GM19397 (cell line): ENCODE results near the gene TTC7B.
A peak's percentile ranks its signal among the peaks of the same experiment; 100 is the strongest.
"Not testable (repeated sequence)": the region's sequence is repeated elsewhere in the genome, so short reads cannot be mapped to it uniquely, and the experiment has no call there.

Source experiments
- ATAC-seq: cut with Tn5 transposase; IDR thresholded peaks from one replicate; pipeline ENCODE4 v1.9.1; 2021; ENCODE audit warnings: mild to moderate bottlenecking, moderate library complexity; ENCODE audit not compliant: unreplicated experiment

TTC7B gene, protein sequence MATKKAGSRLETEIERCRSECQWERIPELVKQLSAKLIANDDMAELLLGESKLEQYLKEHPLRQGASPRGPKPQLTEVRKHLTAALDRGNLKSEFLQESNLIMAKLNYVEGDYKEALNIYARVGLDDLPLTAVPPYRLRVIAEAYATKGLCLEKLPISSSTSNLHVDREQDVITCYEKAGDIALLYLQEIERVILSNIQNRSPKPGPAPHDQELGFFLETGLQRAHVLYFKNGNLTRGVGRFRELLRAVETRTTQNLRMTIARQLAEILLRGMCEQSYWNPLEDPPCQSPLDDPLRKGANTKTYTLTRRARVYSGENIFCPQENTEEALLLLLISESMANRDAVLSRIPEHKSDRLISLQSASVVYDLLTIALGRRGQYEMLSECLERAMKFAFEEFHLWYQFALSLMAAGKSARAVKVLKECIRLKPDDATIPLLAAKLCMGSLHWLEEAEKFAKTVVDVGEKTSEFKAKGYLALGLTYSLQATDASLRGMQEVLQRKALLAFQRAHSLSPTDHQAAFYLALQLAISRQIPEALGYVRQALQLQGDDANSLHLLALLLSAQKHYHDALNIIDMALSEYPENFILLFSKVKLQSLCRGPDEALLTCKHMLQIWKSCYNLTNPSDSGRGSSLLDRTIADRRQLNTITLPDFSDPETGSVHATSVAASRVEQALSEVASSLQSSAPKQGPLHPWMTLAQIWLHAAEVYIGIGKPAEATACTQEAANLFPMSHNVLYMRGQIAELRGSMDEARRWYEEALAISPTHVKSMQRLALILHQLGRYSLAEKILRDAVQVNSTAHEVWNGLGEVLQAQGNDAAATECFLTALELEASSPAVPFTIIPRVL

DNA sequence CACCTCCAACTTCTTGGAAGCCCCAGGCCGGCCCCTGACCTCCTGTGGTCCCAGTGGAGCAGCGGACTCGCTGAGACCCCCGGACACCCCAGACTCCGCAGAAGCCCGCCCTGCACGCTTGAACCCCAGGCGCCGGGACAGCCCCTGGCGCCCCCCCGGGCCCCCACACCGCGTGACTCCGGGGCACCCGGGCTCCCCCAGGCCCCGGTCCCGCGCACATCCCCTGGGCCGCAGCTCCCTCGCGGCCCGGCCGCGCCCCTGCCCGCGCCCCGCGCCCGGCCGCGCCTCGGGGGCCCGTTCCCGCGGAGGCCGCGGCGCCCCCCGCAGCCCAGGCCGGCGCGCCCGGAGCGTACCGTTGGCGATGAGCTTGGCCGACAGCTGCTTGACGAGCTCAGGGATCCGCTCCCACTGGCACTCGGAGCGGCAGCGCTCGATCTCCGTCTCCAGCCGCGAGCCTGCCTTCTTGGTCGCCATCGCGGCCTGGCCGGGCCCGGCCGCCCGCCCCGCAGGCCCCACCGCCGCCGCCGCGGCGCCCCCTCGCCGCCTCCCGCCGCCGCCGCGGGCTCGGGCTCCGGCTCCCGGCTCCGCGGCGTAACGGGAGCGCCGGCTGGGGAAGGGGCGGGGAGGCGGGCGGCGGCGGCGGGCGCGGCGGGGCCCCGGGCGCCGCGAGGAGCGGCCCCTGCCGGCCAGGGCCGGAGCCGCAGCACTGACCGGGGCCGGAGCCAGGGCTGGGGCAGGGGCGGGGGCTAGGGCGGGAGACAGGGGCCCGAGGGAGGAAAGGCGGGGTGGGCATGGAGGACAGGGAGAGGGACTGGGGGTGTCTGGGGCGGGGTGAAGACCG, at the start of gene TTC7B:
TTC7B (minus strand) TSS at position 609 of the 841 bp plus-strand sequence; CDS start at position 474, 135 bp downstream.
- ATAC-seq = peak; percentile 62

DNA sequence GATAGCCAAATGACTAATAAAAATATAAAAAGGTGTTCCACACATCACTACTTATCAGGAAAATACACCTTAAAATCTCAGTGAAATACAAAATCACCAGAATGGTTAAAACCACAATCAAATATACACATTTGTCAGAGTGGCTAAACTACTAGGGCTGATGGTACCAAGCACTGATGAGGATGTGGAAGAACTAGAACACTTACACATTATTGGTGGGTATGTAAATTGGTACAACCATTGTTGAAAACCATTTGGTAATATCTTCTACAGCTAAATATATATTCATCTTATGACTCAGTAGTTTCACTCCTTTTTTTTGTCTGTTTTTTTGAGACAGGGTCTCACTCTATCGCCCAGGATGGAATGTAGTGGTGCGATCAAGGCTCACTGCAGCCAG, 48.5 kb upstream of the TTC7B start:
- no peak for ATAC-seq

DNA sequence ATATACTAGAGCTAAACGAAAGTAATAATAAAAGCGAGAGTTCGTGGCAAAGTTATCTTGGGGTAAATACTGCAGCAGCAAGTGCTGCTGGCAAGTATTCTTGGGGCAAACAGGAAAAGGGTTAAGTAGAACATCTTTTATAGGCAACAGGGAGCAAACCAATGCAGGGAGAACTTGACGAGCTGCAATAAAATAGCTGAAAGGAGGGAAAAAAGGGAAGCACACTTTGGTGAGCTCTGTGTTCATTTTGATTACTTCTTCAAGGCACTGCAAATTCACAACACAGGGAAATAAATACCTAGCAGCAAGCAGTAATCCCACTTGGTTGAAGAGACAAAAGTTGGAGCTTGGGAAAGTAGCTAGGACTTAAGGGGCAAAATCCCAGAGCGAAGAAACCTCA, 42.3 kb upstream of the TTC7B start:
- ATAC-seq = no peak

DNA sequence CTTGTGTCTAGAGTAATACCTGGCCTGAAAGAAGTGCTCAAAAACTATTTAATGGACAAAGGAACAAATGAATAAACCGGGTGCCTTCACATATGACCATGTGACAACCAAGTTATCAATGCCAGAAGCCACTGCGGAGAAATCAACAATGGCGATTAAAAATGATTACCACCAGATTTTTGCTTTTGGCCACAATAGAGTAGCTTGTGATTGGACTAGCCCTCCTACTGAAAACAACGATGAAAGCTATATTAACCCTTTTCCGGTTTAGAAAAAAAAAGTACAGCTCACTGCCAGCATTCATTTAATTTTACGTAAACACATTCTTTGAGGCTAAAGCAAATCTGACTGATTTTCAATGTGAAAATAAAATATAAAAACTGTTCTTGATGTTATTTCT, 41.6 kb upstream of the TTC7B start:
- no peak for ATAC-seq

DNA sequence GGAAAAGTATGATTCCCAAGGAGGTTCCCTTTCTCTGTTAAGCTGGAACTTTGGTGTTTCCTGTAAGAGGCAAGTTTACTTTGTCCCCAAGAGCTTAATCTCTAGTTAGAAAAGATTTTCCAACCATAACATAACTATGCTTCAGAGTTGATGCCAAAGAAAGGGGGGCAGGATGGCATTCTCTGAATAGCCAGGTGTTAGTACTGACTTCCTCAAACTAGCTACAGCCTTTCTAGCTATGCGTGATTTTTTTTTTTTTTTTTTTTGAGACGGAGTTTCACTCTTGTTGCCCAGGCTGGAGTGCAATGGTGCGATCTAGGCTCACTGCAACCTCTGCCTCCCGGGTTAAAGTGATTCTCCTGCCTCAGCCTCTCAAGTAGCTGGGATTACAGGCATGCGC, 39.9 kb upstream of the TTC7B start:
- not testable (repeated sequence) for ATAC-seq

DNA sequence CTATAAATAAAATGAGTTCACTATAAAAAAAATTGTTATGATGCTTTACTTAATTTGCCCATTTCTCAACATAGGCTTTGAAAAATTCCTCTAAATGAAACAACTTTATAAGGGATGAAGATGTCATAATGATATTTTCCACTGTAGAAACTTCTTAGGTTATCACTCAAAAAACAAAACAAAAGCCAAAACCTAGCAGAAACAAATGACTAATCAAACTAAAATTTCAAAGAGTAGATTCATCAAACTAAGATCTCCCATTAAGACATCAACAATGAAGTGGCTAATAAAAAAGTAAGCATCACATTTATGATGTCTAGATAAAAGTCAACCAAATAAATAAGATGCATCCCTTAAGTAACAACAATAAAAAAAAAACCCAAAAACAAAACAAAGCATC, 36.9 kb upstream of the TTC7B start:
- ATAC-seq = no peak

DNA sequence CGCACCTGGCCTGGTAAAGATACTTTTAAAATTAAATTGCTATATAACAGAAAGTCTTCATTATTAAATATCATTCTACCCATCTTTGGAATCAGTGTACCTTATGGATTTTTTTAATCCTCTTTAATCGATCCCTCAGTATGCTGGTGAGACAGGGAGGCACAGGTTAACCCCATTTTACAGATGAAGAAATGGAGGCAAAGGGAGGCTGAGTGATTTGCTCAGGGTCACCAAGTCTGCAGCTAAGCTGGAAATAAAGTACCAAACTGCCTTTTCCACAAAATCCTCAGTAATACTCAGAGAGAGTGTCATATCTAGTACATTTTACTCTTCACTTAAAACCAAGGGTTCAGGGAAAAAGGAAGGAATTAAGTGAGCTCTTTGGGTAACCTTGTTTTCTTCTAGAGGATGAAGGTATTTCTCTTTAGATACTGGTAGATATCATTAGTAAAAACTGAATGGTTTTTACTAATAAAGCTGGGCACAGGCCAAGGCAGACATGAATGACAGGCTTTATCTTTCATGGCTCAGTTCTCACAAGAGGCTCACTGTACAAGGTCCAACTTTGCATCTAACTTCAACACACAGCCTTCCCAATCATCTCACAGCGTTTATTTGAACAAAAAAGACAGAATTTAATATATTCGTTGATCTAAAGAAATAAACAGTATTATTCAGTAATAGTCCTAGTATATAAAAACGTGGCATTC, 35.3 kb upstream of the TTC7B start:
- no peak for ATAC-seq

DNA sequence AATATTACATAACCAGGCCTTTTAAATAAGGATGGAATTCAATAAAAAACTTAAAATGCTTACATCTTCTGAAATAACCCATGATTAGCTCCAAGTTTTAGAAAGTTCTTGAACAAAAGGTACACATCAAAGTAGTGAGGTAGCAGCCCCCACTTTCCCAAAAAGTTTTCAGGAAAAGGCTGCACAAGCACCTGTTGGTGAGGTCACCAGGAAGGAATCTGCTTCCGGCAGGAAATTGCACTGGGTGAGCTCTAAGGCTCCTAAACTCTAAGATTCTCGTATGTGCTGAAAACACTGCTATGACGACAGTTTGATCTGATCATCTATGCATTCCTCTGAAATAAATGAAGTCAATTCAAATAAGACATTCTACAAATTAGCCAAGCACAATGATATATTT, 34.3 kb upstream of the TTC7B start:
- ATAC-seq = no peak

DNA sequence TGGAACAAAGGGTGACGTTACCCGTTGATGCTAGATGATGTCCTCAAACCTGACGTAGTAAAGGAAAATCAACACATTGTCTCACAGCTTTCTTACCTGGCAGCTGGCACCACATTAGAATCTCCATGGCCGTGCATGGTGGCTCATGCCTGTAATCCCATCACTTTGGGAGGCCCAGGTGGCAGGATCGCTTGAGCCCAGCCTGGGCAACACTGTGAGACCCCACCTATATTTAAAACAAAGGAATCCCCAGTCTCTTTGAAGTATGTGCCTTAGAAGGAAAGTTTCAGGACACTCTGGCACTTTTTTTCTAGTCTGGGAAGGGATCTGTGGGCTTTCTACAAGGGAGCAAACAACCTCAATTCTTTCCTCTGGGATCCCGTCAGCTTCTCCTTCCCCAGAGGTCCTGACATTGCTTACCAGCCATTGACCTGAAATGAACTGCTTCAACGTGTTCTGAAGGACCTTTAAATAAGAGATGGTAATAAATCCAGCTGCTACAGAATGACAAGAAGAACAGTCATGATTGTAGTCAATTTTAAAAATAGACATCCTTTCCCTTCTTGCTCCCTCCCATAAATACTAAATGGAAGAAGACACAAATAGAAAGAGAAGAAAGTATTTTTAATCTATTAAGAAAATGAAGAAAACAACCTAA, 33.7 kb upstream of the TTC7B start:
- ATAC-seq = no peak

DNA sequence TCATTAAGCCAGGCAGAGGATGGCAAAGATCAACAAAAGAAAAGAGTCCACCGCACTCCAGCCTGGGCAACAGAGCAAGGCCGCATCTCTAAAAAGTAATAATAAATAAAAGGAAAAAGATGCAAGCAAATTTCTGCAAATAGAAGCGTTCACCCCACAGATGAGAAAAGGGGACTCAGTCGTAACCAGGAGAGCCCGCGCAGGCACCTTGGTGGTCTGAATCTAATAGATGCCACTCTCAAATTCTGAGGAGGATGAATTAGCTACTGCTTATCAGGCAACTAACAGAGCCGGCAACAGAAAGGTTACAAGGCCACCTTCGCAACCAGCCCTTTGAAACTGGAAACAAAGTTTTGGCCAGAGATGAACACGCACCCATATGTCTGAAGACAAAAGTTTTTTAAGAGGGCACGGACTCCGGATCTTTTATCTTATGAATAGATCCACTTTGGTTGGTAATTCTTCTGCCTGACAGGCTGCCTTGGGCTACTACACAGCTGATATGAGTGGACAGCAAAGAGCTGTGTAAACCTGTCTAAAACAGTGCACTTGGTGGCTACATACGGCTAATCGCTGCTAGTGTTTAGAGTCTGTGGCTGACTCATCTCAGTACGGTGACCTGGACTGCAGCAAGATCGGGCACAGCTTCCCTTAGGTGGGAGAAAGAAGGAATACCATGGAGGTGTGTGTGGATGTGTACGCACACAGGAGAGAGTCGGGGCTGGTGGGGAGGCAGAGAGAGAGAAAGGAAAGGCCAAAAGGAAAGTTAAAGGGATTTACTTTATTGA, 32.9 kb upstream of the TTC7B start:
- no peak for ATAC-seq

DNA sequence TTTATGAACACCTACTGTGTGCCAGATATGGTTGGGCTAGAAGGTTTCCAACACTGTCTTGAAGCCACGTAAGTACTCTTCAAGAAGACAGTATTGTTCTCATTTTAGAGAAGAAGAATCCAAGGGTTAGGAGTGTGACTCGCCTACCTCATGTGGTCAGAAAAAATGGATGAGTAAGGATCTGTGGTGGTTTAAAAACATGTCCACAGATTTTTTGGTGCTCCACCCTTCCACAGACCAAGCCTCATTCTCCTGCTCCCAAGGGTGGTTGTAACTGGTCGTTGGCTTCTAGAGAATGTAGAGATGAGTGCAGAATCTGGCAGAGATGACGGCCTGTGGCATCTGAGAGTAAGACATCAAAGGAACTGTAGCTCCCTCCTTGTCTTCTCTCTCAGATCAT, 30.3 kb upstream of the TTC7B start:
- no peak for ATAC-seq

DNA sequence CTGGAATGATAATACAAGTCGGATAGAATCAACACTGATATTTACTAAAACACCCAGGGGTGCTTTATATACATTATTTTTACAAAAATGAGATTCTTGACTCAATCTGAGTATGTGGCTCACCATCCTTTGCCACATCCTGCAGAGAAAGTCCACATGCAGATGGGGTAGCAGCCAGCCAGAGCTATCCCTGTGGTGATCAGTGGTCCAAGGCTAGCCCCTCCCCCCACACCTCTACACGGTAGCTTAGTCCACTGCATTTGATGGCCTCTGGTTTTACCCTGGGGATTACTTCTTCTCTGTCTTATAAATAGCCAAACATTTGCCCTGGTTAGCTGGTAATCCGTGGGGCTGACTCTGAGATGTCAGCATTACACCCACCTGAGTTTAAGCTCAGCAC, 28.1 kb upstream of the TTC7B start:
- ATAC-seq = no peak

DNA sequence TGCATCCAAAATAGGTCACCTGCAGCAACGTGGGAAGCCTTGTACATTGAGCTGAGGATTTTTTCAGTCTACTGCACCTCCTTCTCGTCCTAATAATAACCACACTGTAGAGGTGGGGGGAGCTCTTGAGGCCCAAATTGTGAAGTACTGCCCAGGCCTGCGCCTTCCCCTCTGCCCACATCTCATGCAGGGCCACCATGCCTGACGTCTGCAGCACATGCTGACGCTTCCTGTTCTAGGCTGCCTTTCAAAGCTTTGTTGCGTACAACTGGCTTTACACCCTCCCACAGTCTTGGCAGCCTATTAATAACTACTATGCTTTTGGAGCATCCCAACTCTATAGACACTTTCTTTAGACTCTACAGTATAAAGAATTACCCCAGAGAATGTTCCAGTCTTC, 26.5 kb upstream of the TTC7B start:
- ATAC-seq = no peak

DNA sequence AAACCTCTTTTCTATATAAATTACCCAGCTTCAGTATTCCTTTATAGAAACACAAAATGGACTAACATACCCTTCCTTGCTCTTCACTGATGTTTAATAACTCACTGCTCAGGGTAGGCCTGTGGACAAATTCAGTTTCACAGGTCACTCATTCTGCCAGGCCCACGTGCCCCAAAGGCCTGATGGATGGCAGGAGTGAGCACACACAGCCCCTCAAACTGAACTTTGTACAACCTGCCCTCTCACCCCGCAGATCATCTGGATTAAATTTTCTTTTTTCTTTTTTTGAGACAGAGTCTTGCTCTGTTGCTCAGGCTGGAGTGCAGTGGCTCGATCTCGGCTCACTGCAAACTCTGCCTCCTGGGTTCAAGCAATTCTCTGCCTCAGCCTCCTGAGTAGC, 24.4 kb upstream of the TTC7B start:
- ATAC-seq = not testable (repeated sequence)

DNA sequence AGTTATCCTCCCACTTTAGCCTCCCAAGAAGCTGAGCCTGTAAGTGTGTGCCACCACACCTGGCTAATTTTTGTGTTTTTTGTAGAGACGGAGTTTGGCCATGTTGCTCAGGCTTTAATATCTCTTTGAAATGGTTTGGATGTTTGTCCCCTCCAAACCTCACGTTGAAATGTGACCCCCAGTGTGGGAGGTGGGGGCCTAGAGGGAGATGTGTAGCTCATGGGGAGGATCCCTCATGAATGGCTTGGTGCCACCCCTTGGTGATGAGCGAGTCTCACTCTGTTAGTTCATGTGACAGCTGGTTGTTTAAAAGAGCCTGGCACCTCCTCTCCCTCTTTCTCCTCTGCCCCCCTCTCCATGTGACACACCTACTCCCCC, 23.6 kb upstream of the TTC7B start:
- no peak for ATAC-seq

DNA sequence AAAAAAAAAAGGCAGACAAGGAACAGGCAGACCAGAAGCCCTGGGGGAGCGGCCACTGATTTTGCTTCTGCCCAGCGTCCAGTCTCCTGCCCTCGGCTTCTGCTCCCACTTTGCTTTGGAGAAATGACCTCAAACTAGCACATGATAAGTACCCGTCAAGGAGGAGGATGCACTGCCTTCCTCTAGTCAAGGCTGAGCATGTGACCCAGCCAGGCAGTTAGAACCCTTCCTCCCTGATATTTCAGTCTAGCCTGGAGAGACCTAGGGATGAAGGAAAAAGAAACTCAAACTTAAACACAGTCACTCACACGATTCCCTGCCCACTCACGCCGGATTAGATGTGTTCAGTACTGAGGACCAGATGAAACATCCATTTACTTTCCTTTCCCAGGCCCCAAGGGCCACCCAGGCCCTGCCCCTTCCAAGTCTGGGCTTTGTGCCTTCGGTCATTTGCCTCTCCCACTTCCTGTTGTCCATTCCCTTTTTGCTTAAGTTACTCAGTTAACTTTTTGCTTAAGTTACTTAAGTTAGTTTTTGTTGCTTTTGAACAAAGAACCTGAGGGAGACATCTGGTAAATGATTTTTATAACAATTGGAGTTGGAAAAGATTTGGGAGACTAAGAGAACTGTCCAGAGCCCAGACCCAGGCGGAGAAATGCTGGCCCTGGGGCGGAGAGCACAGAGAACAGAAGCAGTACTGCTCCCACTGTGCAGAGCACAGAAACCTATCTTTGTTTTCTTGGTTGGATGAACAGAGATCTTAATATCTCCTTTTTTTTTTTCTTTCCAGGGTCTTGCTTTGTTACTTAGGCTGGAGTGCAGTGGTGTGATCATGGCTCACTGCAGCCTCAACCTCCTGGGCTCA, 23.0 kb upstream of the TTC7B start:
- no peak for ATAC-seq

DNA sequence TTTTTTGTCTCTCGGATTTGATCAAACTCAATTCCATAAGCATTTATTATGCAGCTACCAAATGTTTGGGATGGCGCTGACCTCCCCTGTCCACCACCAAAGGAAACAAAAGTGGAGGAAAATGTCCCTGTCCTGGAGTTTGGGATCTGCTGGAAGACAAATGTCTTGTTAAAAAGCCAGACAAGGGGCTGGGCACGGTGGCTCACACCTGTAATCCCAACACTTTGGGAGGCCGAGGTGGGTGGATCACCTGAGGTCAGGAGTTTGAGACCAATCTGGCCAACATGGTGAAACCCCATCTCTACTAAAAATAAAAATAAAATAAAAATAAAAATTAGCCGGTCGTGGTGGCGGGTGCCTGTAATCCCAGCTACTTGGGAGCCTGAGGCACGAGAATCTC, 22.3 kb upstream of the TTC7B start:
- ATAC-seq = not testable (repeated sequence)

DNA sequence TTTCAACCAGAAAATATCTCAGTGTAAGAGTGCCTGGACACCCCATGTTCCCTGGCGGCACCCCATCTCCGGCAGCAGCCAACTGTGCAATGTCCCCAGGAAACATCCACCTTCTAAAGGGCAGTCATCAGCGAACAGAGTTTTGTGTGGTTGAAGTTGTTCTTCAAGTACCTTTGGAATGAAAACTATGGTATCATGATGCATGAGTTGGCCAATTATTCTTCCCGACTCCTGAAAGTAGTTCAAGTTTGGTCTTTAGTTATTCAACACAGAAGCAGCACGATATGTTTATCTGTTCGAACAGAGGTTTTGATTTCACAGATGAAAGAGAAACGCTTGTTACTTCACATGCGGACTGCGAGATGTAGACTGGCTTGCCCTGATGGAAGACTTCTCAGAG, 21.1 kb upstream of the TTC7B start:
- ATAC-seq = no peak
